ENCODE results near the gene RNF224. TPM values are rescaled to one million over a fixed set of nuclear protein-coding genes. Genes with fewer than 3 reads are reported as not detected.

The RNF224 gene
- polyA plus RNA-seq, 1 of the 3 experiments (the other 2 are of a cell fraction) = 0.03 TPM

DNA sequence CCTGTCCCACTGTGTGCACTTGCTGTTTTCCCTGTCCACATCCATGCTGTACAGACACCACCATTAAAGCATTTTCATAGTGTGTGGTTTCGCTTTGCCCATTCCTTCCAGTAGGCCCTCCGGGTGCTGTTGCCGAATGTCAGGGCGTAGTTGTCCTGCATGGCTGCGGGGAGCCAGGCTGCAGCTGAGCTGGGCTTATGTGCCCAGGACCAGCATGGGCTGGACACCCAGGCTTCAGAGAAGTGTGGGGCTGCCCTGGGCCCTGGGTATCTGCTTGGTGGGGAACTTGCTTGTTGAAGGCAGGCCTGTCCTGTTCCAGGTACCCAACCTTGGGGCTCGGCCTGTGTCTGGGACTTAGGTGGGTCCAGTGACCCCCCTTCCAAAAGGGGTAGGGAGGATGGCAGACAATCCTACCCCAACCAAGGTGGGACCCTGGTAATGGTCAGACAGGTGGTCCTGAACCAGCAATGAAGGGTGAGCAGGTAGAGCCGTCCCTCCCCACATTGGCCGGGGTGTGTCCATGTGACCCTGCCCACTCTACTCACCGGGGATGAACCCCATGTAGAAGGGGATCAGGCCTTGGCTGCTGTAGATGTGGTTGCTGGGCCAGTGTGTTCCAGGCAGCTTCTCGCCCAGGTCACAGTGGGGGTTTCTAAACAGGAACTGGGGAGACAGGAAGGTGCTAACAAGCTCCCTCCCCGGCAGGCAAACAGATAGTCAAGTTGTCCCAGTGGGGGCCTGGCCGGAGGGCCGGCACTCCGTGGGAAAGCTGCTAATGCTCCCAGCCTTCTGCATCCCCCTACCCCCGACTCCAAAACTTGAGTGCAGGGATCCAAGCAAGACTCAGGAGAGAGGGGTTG, 16.6 kb downstream of the RNF224 start:
- no peaks in the 10 kb centered on the region for H3K27me3 ChIP-seq (ENCODE audit: insufficient read depth)
- H3K36me3 ChIP-seq (replicated peaks in 1 of 2; ENCODE audit: control insufficient read depth in 1 of 2, insufficient read depth in 2 of 2, low read length in 1 of 2) = peaks cover 13 to 20% of the 10 kb centered on the region in 2 experiments
- peaks cover 11 to 18% of the 10 kb centered on the region in 2 experiments; a peak in 2 of 4 replicates for H3K4me1 ChIP-seq (ENCODE audit: control insufficient read depth in 1 of 2, insufficient read depth in 2 of 2, low read depth in 1 of 2, low read length in 1 of 2)
- H3K27ac ChIP-seq (ENCODE audit: low read depth in 2 of 2, low read length in 1 of 2) = no peak overlapping the region; a peak in 1 of 4 replicates
- 87% methylated on average over 13 of the region's 15 CpGs for WGBS (ENCODE audit: low lambda C conversion rate)
- H3K9me2 ChIP-seq = no peaks in the 10 kb centered on the region
- ChIA-PET CTCF (interaction anchor here (1.0 to 8.2 kb wide), 6 partner anchors 7 to 214 kb away, joined by 3 to 38 read pairs (median 5); partner anchors contain the start of gene NELFB), POLR2A (interaction anchor here (6.4 kb wide), 1 partner anchor 12 kb away, joined by 83 read pairs; the partner anchor contains the start of gene NELFB)
- H4K20me1 ChIP-seq (ENCODE audit: insufficient read depth) = peaks cover 29% of the 10 kb centered on the region
- H2AFZ ChIP-seq (ENCODE audit: low read depth) = no peak overlapping the region
- no peak for DNase-seq
- H3K9ac ChIP-seq = no peak overlapping the region
- H3F3A ChIP-seq (replicated peaks; ENCODE audit: insufficient read depth) = peaks cover 16% of the 10 kb centered on the region
- H3K79me2 ChIP-seq (ENCODE audit: insufficient read depth) = peaks cover 38% of the 10 kb centered on the region
- no peak overlapping the region for H3K4me2 ChIP-seq
- H3K9me3 ChIP-seq = no peaks in the 10 kb centered on the region
- H3K4me3 ChIP-seq (ENCODE audit: low read depth in 2 of 2, low read length in 1 of 2) = no peak overlapping the region
- TF ChIP-seq TAF1 (IDR thresholded peaks at IDR 0.05; ENCODE audit: borderline replicate concordance, low read depth, low read length) (peak; percentile 9; the same call in 1 of the 2 replicates), POLR2AphosphoS5 (IDR thresholded peaks at IDR 0.05; ENCODE audit: low read depth, low read length) (peak; percentile 60), ELF1 (IDR thresholded peaks at IDR 0.05) (no peak), JUND (IDR thresholded peaks at IDR 0.05) (peak; percentile 5; the same call in 1 of the 2 replicates), GABPA (IDR thresholded peaks at IDR 0.05; ENCODE audit: low read depth) (no peak)

DNA sequence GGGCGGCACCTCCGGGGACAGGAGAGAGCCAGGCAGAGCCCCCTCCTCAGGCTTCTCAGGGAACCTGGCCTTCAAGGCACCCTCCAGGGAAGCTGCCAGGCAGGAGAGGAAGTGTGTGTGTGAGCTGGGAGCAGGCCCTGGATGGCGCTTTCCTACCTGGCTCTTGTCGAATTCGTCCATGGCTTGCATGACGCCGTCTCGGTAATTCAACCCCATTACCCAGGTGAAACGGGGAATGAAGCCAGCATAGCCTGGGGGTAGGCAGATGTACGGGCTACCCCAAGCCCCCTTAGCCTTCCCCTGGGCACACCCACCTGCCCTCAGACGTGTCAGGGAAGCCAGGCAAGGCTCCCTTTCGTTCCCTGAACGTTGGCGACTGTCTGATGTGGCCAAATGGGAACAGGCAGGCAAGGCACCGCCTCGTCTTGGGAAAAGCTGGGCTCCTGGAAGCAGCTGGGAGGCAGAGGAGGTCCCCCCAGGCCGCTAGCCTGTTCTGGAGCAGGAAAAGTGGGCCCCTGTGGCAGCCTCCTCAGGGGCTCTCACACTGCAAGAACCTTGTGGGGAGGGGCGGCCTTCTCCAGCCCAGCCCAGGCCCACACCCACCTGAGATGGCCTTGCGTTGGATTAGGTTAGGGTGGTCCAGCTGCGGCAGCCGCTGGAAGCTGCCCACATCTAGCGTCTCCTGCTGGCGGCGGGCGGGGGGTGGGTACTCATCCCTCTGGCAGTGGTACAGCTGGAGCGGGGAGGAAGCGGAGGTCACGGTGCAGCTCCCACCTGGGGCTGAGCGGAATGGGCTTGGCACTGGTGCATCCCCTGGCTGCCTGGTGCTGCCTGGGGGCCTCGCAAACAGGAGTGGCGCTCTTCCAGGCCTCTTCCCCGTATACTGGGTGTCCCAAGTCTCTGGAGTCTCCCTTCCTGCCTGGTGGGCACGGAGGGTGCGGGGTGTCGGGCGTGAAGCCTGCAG, 17.5 kb downstream of the RNF224 start:
- peaks cover 13 to 20% of the 10 kb centered on the region in 2 experiments for H3K36me3 ChIP-seq (replicated peaks in 1 of 2; ENCODE audit: control insufficient read depth in 1 of 2, insufficient read depth in 2 of 2, low read length in 1 of 2)
- no peak for DNase-seq
- no peak overlapping the region for H2AFZ ChIP-seq (ENCODE audit: low read depth)
- peaks cover 8 to 15% of the 10 kb centered on the region in 2 experiments; a peak in 1 of 4 replicates for H3K4me1 ChIP-seq (ENCODE audit: control insufficient read depth in 1 of 2, insufficient read depth in 2 of 2, low read depth in 1 of 2, low read length in 1 of 2)
- no peaks in the 10 kb centered on the region for H3K9me3 ChIP-seq
- no peak overlapping the region for H3K4me3 ChIP-seq (ENCODE audit: low read depth in 2 of 2, low read length in 1 of 2)
- no peaks in the 10 kb centered on the region for H3K9me2 ChIP-seq
- 88% methylated on average over 16 of the region's 36 CpGs for WGBS (ENCODE audit: low lambda C conversion rate)
- ChIA-PET POLR2A (interaction anchor here (1.0 to 6.4 kb wide), 2 partner anchors 9 to 11 kb away, joined by 3 to 83 read pairs; partner anchors contain the start of gene NELFB), CTCF (interaction anchor here (1.0 to 8.2 kb wide), 4 partner anchors 7 to 17 kb away, joined by 4 to 38 read pairs (median 7); partner anchors contain the start of gene RNF224)
- TF ChIP-seq, protein P1, sequence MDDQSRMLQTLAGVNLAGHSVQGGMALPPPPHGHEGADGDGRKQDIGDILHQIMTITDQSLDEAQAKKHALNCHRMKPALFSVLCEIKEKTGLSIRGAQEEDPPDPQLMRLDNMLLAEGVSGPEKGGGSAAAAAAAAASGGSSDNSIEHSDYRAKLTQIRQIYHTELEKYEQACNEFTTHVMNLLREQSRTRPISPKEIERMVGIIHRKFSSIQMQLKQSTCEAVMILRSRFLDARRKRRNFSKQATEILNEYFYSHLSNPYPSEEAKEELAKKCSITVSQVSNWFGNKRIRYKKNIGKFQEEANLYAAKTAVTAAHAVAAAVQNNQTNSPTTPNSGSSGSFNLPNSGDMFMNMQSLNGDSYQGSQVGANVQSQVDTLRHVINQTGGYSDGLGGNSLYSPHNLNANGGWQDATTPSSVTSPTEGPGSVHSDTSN (IDR thresholded peaks at IDR 0.05) = peak; percentile 30
- TF ChIP-seq RXRA (IDR thresholded peaks at IDR 0.05; ENCODE audit: borderline replicate concordance, low read depth) (no peak), RAD21 (IDR thresholded peaks at IDR 0.05; ENCODE audit: low read length) (no peak)
- TF ChIP-seq, protein P2, sequence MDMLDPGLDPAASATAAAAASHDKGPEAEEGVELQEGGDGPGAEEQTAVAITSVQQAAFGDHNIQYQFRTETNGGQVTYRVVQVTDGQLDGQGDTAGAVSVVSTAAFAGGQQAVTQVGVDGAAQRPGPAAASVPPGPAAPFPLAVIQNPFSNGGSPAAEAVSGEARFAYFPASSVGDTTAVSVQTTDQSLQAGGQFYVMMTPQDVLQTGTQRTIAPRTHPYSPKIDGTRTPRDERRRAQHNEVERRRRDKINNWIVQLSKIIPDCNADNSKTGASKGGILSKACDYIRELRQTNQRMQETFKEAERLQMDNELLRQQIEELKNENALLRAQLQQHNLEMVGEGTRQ (IDR thresholded peaks at IDR 0.05; ENCODE audit: borderline replicate concordance, low read depth, low read length) = no peak
- TF ChIP-seq, protein P3, sequence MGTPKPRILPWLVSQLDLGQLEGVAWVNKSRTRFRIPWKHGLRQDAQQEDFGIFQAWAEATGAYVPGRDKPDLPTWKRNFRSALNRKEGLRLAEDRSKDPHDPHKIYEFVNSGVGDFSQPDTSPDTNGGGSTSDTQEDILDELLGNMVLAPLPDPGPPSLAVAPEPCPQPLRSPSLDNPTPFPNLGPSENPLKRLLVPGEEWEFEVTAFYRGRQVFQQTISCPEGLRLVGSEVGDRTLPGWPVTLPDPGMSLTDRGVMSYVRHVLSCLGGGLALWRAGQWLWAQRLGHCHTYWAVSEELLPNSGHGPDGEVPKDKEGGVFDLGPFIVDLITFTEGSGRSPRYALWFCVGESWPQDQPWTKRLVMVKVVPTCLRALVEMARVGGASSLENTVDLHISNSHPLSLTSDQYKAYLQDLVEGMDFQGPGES (IDR thresholded peaks at IDR 0.05; ENCODE audit: low read depth, low read length) = no peak
- H3K27ac ChIP-seq (ENCODE audit: low read depth in 2 of 2, low read length in 1 of 2) = no peak overlapping the region
- H3F3A ChIP-seq (replicated peaks; ENCODE audit: insufficient read depth) = peaks cover 12% of the 10 kb centered on the region
- peaks cover 28% of the 10 kb centered on the region for H3K79me2 ChIP-seq (ENCODE audit: insufficient read depth)
- H3K27me3 ChIP-seq (ENCODE audit: insufficient read depth) = no peaks in the 10 kb centered on the region
- peaks cover 29% of the 10 kb centered on the region for H4K20me1 ChIP-seq (ENCODE audit: insufficient read depth)
- H3K4me2 ChIP-seq = no peak overlapping the region
- no peak overlapping the region for H3K9ac ChIP-seq

Measured in SK-N-SH (cell line).